ENCODE measurements around the gene KRT15.

DNA sequence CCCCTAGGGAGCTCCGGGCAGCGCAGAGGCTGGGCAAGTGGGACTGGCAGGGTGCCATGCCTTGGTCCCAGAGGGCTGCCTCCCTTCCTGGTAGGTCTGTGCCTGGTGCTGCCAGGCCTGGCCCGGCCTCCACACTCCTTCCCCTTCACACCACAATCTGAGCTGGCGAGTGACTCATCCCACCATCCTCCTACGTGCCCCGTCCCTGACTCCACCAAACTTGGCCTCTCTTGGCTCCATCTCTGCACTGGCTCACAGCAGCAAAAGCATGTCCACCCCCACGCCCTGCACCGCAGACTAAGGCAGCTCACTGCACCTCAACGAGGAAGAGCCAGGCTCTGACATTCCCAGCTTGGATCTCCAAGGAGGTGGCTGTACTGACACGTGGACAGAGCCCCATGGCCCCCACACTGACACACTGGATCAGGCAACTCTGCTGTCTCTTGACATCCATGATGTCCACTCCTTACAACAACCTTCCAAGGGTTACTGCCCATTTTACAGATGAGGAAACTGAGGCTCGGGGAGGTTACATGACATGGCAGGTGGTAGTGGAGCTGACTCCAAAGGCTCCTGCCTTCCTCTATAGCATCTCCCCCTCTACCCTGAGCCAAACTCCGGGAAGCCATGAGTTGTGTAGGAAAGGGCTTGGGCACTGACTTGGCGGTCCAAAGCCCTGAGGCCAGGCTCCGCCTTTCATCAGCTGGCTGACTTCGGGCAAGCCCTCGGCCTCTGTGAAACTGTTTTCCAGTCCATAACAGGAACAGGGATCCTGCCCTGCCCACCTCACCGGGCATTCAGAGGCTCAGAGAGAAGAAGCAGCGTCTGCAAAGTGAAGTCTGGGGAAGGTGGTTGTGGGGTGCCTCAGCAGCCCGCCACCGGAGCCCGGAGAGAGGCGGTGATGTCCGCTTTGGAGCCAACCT lies 29.5 kb upstream of the KRT15 start:
- TF ChIP-seq RORB (CRISPR knock-in tag; IDR thresholded peaks at IDR 0.05): no peak
- TF ChIP-seq, protein P1, sequence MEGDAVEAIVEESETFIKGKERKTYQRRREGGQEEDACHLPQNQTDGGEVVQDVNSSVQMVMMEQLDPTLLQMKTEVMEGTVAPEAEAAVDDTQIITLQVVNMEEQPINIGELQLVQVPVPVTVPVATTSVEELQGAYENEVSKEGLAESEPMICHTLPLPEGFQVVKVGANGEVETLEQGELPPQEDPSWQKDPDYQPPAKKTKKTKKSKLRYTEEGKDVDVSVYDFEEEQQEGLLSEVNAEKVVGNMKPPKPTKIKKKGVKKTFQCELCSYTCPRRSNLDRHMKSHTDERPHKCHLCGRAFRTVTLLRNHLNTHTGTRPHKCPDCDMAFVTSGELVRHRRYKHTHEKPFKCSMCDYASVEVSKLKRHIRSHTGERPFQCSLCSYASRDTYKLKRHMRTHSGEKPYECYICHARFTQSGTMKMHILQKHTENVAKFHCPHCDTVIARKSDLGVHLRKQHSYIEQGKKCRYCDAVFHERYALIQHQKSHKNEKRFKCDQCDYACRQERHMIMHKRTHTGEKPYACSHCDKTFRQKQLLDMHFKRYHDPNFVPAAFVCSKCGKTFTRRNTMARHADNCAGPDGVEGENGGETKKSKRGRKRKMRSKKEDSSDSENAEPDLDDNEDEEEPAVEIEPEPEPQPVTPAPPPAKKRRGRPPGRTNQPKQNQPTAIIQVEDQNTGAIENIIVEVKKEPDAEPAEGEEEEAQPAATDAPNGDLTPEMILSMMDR (IDR thresholded peaks at IDR 0.05): no peak; the same call in 1 of the 2 replicates
- TF ChIP-seq, protein P2, sequence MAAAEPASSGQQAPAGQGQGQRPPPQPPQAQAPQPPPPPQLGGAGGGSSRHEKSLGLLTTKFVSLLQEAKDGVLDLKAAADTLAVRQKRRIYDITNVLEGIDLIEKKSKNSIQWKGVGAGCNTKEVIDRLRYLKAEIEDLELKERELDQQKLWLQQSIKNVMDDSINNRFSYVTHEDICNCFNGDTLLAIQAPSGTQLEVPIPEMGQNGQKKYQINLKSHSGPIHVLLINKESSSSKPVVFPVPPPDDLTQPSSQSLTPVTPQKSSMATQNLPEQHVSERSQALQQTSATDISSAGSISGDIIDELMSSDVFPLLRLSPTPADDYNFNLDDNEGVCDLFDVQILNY (CRISPR knock-in tag; IDR thresholded peaks at IDR 0.05): 0 out of 2 replicates have a peak, but pooled peaks have one; percentile 9
- TF ChIP-seq, protein P3, sequence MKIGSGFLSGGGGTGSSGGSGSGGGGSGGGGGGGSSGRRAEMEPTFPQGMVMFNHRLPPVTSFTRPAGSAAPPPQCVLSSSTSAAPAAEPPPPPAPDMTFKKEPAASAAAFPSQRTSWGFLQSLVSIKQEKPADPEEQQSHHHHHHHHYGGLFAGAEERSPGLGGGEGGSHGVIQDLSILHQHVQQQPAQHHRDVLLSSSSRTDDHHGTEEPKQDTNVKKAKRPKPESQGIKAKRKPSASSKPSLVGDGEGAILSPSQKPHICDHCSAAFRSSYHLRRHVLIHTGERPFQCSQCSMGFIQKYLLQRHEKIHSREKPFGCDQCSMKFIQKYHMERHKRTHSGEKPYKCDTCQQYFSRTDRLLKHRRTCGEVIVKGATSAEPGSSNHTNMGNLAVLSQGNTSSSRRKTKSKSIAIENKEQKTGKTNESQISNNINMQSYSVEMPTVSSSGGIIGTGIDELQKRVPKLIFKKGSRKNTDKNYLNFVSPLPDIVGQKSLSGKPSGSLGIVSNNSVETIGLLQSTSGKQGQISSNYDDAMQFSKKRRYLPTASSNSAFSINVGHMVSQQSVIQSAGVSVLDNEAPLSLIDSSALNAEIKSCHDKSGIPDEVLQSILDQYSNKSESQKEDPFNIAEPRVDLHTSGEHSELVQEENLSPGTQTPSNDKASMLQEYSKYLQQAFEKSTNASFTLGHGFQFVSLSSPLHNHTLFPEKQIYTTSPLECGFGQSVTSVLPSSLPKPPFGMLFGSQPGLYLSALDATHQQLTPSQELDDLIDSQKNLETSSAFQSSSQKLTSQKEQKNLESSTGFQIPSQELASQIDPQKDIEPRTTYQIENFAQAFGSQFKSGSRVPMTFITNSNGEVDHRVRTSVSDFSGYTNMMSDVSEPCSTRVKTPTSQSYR (CRISPR knock-in tag; IDR thresholded peaks at IDR 0.05): no peak
- TF ChIP-seq, protein P4, sequence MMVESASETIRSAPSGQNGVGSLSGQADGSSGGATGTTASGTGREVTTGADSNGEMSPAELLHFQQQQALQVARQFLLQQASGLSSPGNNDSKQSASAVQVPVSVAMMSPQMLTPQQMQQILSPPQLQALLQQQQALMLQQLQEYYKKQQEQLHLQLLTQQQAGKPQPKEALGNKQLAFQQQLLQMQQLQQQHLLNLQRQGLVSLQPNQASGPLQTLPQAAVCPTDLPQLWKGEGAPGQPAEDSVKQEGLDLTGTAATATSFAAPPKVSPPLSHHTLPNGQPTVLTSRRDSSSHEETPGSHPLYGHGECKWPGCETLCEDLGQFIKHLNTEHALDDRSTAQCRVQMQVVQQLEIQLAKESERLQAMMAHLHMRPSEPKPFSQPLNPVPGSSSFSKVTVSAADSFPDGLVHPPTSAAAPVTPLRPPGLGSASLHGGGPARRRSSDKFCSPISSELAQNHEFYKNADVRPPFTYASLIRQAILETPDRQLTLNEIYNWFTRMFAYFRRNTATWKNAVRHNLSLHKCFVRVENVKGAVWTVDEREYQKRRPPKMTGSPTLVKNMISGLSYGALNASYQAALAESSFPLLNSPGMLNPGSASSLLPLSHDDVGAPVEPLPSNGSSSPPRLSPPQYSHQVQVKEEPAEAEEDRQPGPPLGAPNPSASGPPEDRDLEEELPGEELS (CRISPR knock-in tag; IDR thresholded peaks at IDR 0.05): no peak
- TF ChIP-seq NR2C2 (CRISPR knock-in tag; IDR thresholded peaks at IDR 0.05): no peak
- no peak for TF ChIP-seq JUN (CRISPR knock-in tag; IDR thresholded peaks at IDR 0.05)

All from WTC11 (cell line).